ENCODE results near the gene TERB1. TPM values are rescaled to one million over a fixed set of nuclear protein-coding genes. Genes with fewer than 3 reads are reported as not detected.

The TERB1 gene
- polyA plus RNA-seq, 1 of the 3 experiments (the other 2 are of a cell fraction): 0.08 TPM

GRCh38 chr16:66740010-66740409 is 61.4 kb downstream of the TERB1 start:
- peaks cover 75% of the 10 kb centered on the region for H4K20me1 ChIP-seq (ENCODE audit: insufficient read depth)
- H3K4me1 ChIP-seq (ENCODE audit: control insufficient read depth in 1 of 2, insufficient read depth in 2 of 2, low read depth in 1 of 2, low read length in 1 of 2): peaks cover 10 to 15% of the 10 kb centered on the region in 2 experiments; a peak in 3 of 4 replicates
- no peaks in the 10 kb centered on the region for H3K9me2 ChIP-seq
- 0 out of 4 replicates have a peak overlapping the region, but pooled peaks of 1 of the 2 experiments have one; percentile 75 for H3K27ac ChIP-seq (ENCODE audit: low read depth in 2 of 2, low read length in 1 of 2)
- CTCF ChIA-PET: interaction anchor here (0.7 to 7.4 kb wide), 20 partner anchors 8 to 132 kb away, joined by 3 to 68 read pairs (median 6); partner anchors contain the start of genes DYNC1LI2 and NAE1
- 28% methylated on average over 2 of the region's 2 CpGs for WGBS (ENCODE audit: low lambda C conversion rate)
- peaks cover 47 to 70% of the 10 kb centered on the region in 2 experiments for H3K36me3 ChIP-seq (replicated peaks in 1 of 2; ENCODE audit: control insufficient read depth in 1 of 2, insufficient read depth in 2 of 2, low read length in 1 of 2)
- no peak overlapping the region for H2AFZ ChIP-seq (ENCODE audit: low read depth)
- no peaks in the 10 kb centered on the region for H3K27me3 ChIP-seq (ENCODE audit: insufficient read depth)
- no peaks in the 10 kb centered on the region for H3K9me3 ChIP-seq
- H3K9ac ChIP-seq: no peak overlapping the region
- peaks cover 29% of the 10 kb centered on the region for H3F3A ChIP-seq (replicated peaks; ENCODE audit: insufficient read depth)
- POLR2A ChIA-PET: no interaction called here
- TF ChIP-seq FOXM1 (IDR thresholded peaks at IDR 0.05; ENCODE audit: low read depth) (no peak), RAD21 (IDR thresholded peaks at IDR 0.05; ENCODE audit: low read length) (peak; percentile 43), YY1 (IDR thresholded peaks at IDR 0.05; ENCODE audit: low read depth) (no peak), CHD2 (IDR thresholded peaks at IDR 0.05; ENCODE audit: low read length, partially characterized antibody) (no peak), SMC3 (IDR thresholded peaks at IDR 0.05; ENCODE audit: low read depth, low read length) (peak; percentile 25; the same call in 1 of the 2 replicates), SIN3A (IDR thresholded peaks at IDR 0.05; ENCODE audit: borderline replicate concordance, low read depth, low read length) (no peak), PBX3 (IDR thresholded peaks at IDR 0.05) (no peak), EZH2phosphoT487 (IDR thresholded peaks at IDR 0.05; ENCODE audit: borderline replicate concordance, low read depth) (no peak), CTCF (IDR thresholded peaks at IDR 0.05) (peak; percentile 82), NFIC (IDR thresholded peaks at IDR 0.05; ENCODE audit: borderline replicate concordance) (no peak), ELF1 (IDR thresholded peaks at IDR 0.05) (no peak), NRF1 (IDR thresholded peaks at IDR 0.05; ENCODE audit: low read depth, low read length) (no peak), MEF2A (IDR thresholded peaks at IDR 0.05; ENCODE audit: borderline replicate concordance, low read depth) (no peak), MAX (IDR thresholded peaks at IDR 0.05; ENCODE audit: low read depth) (no peak), GABPA (IDR thresholded peaks at IDR 0.05; ENCODE audit: low read depth) (no peak)
- H3K79me2 ChIP-seq (ENCODE audit: insufficient read depth): peaks cover 81% of the 10 kb centered on the region
- no peak overlapping the region for H3K4me2 ChIP-seq
- peak; percentile 69 for DNase-seq
- H3K4me3 ChIP-seq (ENCODE audit: low read depth in 2 of 2, low read length in 1 of 2): peak overlapping the region in 1 of 2 experiments; percentile 12; a peak in 1 of 4 replicates

- Histone ChIP-seq H3K79me2 (ENCODE audit: insufficient read depth) (peaks cover 45% of the 10 kb centered on the region), H3K36me3 (replicated peaks in 1 of 2; ENCODE audit: control insufficient read depth in 1 of 2, insufficient read depth in 2 of 2, low read length in 1 of 2) (peaks cover 65 to 76% of the 10 kb centered on the region in 2 experiments), H3K9me3 (no peaks in the 10 kb centered on the region), H2AFZ (ENCODE audit: low read depth) (no peak overlapping the region), H3F3A (replicated peaks; ENCODE audit: insufficient read depth) (no peaks in the 10 kb centered on the region), H3K27me3 (ENCODE audit: insufficient read depth) (no peaks in the 10 kb centered on the region), H4K20me1 (ENCODE audit: insufficient read depth) (peaks cover 48% of the 10 kb centered on the region), H3K27ac (ENCODE audit: low read depth in 2 of 2, low read length in 1 of 2) (no peak overlapping the region), H3K4me3 (ENCODE audit: low read depth in 2 of 2, low read length in 1 of 2) (no peak overlapping the region), H3K9ac (no peak overlapping the region), H3K4me1 (ENCODE audit: control insufficient read depth in 1 of 2, insufficient read depth in 2 of 2, low read depth in 1 of 2, low read length in 1 of 2) (peaks cover 2 to 4% of the 10 kb centered on the region in 2 experiments; a peak in 1 of 4 replicates), H3K9me2 (no peaks in the 10 kb centered on the region), H3K4me2 (no peak overlapping the region)
- no peak for TF ChIP-seq JUND (IDR thresholded peaks at IDR 0.05)
- TF ChIP-seq YY1 (IDR thresholded peaks at IDR 0.05; ENCODE audit: low read depth): no peak
- TF ChIP-seq MAX (IDR thresholded peaks at IDR 0.05; ENCODE audit: low read depth): no peak
- TF ChIP-seq TAF1 (IDR thresholded peaks at IDR 0.05; ENCODE audit: borderline replicate concordance, low read depth, low read length): no peak
- no peak for TF ChIP-seq RXRA (IDR thresholded peaks at IDR 0.05; ENCODE audit: borderline replicate concordance, low read depth)
- TF ChIP-seq SMC3 (IDR thresholded peaks at IDR 0.05; ENCODE audit: low read depth, low read length): no peak
- TF ChIP-seq EZH2phosphoT487 (IDR thresholded peaks at IDR 0.05; ENCODE audit: borderline replicate concordance, low read depth): no peak
- no peak for TF ChIP-seq IRF3 (IDR thresholded peaks at IDR 0.05; ENCODE audit: low read depth, low read length)
- TF ChIP-seq USF2 (IDR thresholded peaks at IDR 0.05; ENCODE audit: borderline replicate concordance, low read depth, low read length): no peak
- no peak for TF ChIP-seq FOXJ3 (CRISPR knock-in tag; IDR thresholded peaks at IDR 0.05)
- no peak for TF ChIP-seq POLR2AphosphoS5 (IDR thresholded peaks at IDR 0.05; ENCODE audit: low read depth, low read length)
- no peak for TF ChIP-seq GATA2 (CRISPR knock-in tag; IDR thresholded peaks at IDR 0.05)
- CTCF ChIA-PET: interaction anchor here (1.0 to 7.4 kb wide), 4 partner anchors 8 to 85 kb away, joined by 3 to 68 read pairs (median 32); partner anchors contain the start of gene DYNC1LI2
- WGBS (ENCODE audit: low lambda C conversion rate): 66% methylated on average over 4 of the region's 4 CpGs
- no peak for DNase-seq
- POLR2A ChIA-PET: no interaction called here
These were observed 65.5 kb downstream of the TERB1 start for GRCh38 chr16:66735891-66736290.
